ENCODE results near the gene GPR142. TPM values are rescaled to one million over a fixed set of nuclear protein-coding genes. Genes with fewer than 3 reads are reported as not detected.
A peak's percentile ranks its signal among the peaks of the same experiment; 100 is the strongest.

Gene GPR142
- total RNA-seq, 1 experiment from 2014 or later = not detected

DNA sequence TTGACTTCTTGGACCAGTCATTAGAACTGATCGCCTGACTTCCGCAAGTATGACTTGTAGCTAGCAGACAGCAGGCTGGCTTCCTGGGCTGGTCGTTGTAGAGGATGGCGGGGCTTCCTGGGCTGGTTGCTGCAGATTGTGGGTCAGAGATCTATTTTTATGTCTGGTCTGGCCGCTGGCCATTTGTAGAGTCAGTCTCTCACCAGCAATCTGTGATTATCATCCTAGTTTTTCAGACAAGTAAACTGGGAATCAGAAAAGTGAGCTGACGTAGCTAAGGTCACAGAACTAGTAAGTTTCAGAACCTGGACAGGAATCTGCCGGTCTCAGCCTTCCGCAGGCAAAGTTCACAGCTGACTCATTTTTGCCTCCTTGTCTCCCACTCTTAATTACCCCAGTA, 19.1 kb downstream of the GPR142 start:
- BruUV-seq (replicated peaks) = no TSS peak
- Histone ChIP-seq H3K9me2 (replicated peaks; ENCODE audit: low read length) (no peaks in the 10 kb centered on the region), H3K9ac (ENCODE audit: low read length) (no peak overlapping the region), H3K4me1 (ENCODE audit: insufficient read depth, low read length) (no peaks in the 10 kb centered on the region; the same call in 1 of the 2 replicates), H2AFZ (ENCODE audit: low read length) (no peak overlapping the region), H3K27ac (ENCODE audit: low read length) (no peak overlapping the region), H3K79me2 (ENCODE audit: low read length) (no peaks in the 10 kb centered on the region), H4K20me1 (ENCODE audit: low read length) (no peaks in the 10 kb centered on the region), H3K36me3 (ENCODE audit: low read depth, low read length) (no peaks in the 10 kb centered on the region), H3K4me3 (ENCODE audit: low read length) (no peak overlapping the region), H3K27me3 (ENCODE audit: low read length) (no peaks in the 10 kb centered on the region), H3F3A (ENCODE audit: low read length, unreplicated experiment) (no peaks in the 10 kb centered on the region), H3K9me3 (ENCODE audit: low read length) (no peaks in the 10 kb centered on the region), H3K4me2 (ENCODE audit: low read length) (no peak overlapping the region)
- intact Hi-C loops (cut with micrococcal nuclease) = no loop called here
- DNase-seq (no peak), ATAC-seq (no peak)
- POLR2A ChIA-PET (ENCODE audit: unreplicated experiment) = no interaction called here
- TF ChIP-seq EZH2phosphoT487 (IDR thresholded peaks at IDR 0.05; ENCODE audit: borderline replicate concordance, low read length) (no peak), EZH2 (IDR thresholded peaks at IDR 0.05; ENCODE audit: low read length, unreplicated experiment) (no peak)
- TF ChIP-seq, protein P1, sequence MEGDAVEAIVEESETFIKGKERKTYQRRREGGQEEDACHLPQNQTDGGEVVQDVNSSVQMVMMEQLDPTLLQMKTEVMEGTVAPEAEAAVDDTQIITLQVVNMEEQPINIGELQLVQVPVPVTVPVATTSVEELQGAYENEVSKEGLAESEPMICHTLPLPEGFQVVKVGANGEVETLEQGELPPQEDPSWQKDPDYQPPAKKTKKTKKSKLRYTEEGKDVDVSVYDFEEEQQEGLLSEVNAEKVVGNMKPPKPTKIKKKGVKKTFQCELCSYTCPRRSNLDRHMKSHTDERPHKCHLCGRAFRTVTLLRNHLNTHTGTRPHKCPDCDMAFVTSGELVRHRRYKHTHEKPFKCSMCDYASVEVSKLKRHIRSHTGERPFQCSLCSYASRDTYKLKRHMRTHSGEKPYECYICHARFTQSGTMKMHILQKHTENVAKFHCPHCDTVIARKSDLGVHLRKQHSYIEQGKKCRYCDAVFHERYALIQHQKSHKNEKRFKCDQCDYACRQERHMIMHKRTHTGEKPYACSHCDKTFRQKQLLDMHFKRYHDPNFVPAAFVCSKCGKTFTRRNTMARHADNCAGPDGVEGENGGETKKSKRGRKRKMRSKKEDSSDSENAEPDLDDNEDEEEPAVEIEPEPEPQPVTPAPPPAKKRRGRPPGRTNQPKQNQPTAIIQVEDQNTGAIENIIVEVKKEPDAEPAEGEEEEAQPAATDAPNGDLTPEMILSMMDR (conservative IDR thresholded peaks at IDR 0.05; ENCODE audit: low read depth, low read length) = no peak
- CTCF ChIA-PET = no interaction called here

DNA sequence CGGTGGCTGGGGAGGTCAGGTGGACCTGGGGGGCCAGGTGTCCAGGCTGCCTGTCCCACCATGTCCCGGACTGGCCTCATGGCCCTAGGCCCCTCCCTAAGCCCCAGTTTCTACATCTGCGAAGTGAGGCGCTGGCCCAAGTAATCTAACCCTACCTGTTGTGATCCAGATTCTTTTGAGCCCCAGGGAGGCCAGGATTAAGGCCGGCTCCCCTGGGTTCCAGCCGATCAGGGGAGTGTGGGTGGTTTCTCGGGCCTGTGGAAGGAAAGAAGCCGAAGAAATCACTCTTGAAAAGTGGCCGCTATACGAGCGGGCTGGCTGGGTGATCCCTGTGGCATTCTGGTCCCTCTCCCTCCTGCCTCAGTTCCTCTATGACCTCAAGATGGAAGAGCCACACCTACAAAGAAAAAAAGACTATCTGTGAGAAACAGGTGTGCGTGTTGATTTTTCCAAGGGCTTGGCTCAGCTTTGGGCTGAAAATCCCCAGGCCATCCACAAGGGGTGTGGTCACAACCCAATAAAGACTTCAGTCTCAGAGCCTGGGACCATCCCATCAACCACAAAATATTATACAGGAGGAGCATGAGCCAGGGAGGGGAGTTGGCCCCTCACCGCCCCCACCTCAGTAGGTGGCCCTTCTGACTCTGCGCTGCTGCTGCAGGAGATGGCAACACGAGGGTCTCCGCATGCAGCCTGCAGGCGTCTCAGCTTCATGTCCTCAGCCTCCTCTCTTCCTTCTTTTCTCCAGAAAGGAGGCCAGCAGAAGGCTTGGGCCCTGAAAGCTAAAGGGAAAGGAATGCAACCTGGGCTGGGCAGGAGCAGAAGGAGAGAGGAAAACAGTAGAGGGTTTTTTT, 20.3 kb downstream of the GPR142 start:
- no peaks in the 10 kb centered on the region for H3K9me2 ChIP-seq (replicated peaks; ENCODE audit: low read length)
- no peaks in the 10 kb centered on the region for H3K9me3 ChIP-seq (ENCODE audit: low read length)
- ATAC-seq (peak; percentile 42), DNase-seq (no peak)
- H3K4me2 ChIP-seq (ENCODE audit: low read length) = no peak overlapping the region
- no peaks in the 10 kb centered on the region for H3F3A ChIP-seq (ENCODE audit: low read length, unreplicated experiment)
- no peak overlapping the region for H3K9ac ChIP-seq (ENCODE audit: low read length)
- no peaks in the 10 kb centered on the region for H3K79me2 ChIP-seq (ENCODE audit: low read length)
- BruUV-seq (replicated peaks) = no TSS peak
- H2AFZ ChIP-seq (ENCODE audit: low read length) = no peak overlapping the region
- H3K27me3 ChIP-seq (ENCODE audit: low read length) = no peaks in the 10 kb centered on the region
- TF ChIP-seq, protein P1 (conservative IDR thresholded peaks at IDR 0.05; ENCODE audit: low read depth, low read length) = no peak
- TF ChIP-seq EZH2phosphoT487 (IDR thresholded peaks at IDR 0.05; ENCODE audit: borderline replicate concordance, low read length) = no peak
- no peak for TF ChIP-seq EZH2 (IDR thresholded peaks at IDR 0.05; ENCODE audit: low read length, unreplicated experiment)
- POLR2A ChIA-PET (ENCODE audit: unreplicated experiment) = no interaction called here
- H4K20me1 ChIP-seq (ENCODE audit: low read length) = no peaks in the 10 kb centered on the region
- H3K36me3 ChIP-seq (ENCODE audit: low read depth, low read length) = no peaks in the 10 kb centered on the region
- no peak overlapping the region for H3K27ac ChIP-seq (ENCODE audit: low read length)
- intact Hi-C loops (cut with micrococcal nuclease) = no loop called here
- CTCF ChIA-PET = interaction anchor here (0.5 kb wide), 1 partner anchor 1523 kb away, joined by 6 read pairs; no protein-coding TSS in a partner anchor
- H3K4me1 ChIP-seq (ENCODE audit: insufficient read depth, low read length) = no peaks in the 10 kb centered on the region
- H3K4me3 ChIP-seq (ENCODE audit: low read length) = no peak overlapping the region

Measured in PC-3 (cell line).